ENCODE measurements around the gene JAM3.

GRCh38 chr11:134097166-134097565 is 28.3 kb downstream of the JAM3 start:
- no peak for TF ChIP-seq FOSL1 (IDR thresholded peaks at IDR 0.05; ENCODE audit: insufficient read depth, low read depth, low read length)
- TF ChIP-seq POLR2A (IDR thresholded peaks at IDR 0.05; ENCODE audit: control extremely low read depth in 1 of 2, low read depth in 2 of 2, low read length in 2 of 2), result no peak
- no peak for TF ChIP-seq E2F6 (IDR thresholded peaks at IDR 0.05)
- no peak for TF ChIP-seq CTCF (IDR thresholded peaks at IDR 0.05; ENCODE audit: control extremely low read depth in 1 of 3, insufficient read depth in 1 of 3, low read depth in 1 of 3, low read length in 3 of 3)
- no peak for TF ChIP-seq USF2 (IDR thresholded peaks at IDR 0.05; ENCODE audit: low read length)
- TF ChIP-seq RNF2 (IDR thresholded peaks at IDR 0.05; ENCODE audit: borderline replicate concordance, low read depth, low read length, missing control alignments, poor library complexity, severe bottlenecking), result no peak
- no peak for TF ChIP-seq POLR2AphosphoS5 (IDR thresholded peaks at IDR 0.05; ENCODE audit: low read depth, low read length)

Data from H1 (cell line).